HepG2 (cell line): ENCODE results near the gene AGAP1. TPM values are rescaled to one million over a fixed set of nuclear protein-coding genes. Genes with fewer than 3 reads are reported as not detected.

Source experiments
- FOXK1 ChIP-seq: sonication (generic); formaldehyde crosslinking; IDR thresholded peaks from 2 replicates; pipeline ENCODE4 v1.4.0; 2020; ENCODE audit warnings: low read depth, missing genetic modification reagents, borderline replicate concordance
- KDM5A ChIP-seq: fragments of 200-600 bp; sonication (generic); IDR thresholded peaks from 2 replicates; pipeline ENCODE4 v1.7.0; 2018; ENCODE audit warnings: antibody characterized with exemption, mild to moderate bottlenecking, low read length, borderline replicate concordance
- NCOR1 ChIP-seq: fragments of 200-600 bp; sonication (generic); IDR thresholded peaks from 2 replicates; pipeline ENCODE4 v1.7.0; 2017; ENCODE audit warnings: antibody characterized with exemption, low read length, borderline replicate concordance
- NFE2L1 ChIP-seq: sonication (generic); formaldehyde crosslinking; IDR thresholded peaks from 2 replicates; pipeline ENCODE4 v1.4.0; 2020; ENCODE audit warnings: missing genetic modification reagents, mild to moderate bottlenecking, borderline replicate concordance
- TMF1 ChIP-seq: sonication (generic); formaldehyde crosslinking; IDR thresholded peaks from 2 replicates; pipeline ENCODE4 v1.8.1; 2022; ENCODE audit warnings: low read depth, missing genetic modification reagents
- ZBTB1 ChIP-seq: sonication (generic); formaldehyde crosslinking; IDR thresholded peaks from 2 replicates; pipeline ENCODE4 v1.4.0; 2020; ENCODE audit warnings: missing genetic modification reagents, borderline replicate concordance
- ZNF232 ChIP-seq: sonication (generic); formaldehyde crosslinking; IDR thresholded peaks from 2 replicates; pipeline ENCODE4 v1.4.0; 2020; ENCODE audit warnings: missing genetic modification reagents, borderline replicate concordance
- ZNF354B ChIP-seq: sonication (generic); formaldehyde crosslinking; IDR thresholded peaks from 2 replicates; pipeline ENCODE4 v1.8.0; 2022; ENCODE audit warnings: mild to moderate bottlenecking, missing genetic modification reagents
- ZNF496 ChIP-seq: sonication (generic); formaldehyde crosslinking; IDR thresholded peaks from 2 replicates; pipeline ENCODE4 v1.8.1; 2023; ENCODE audit warnings: mild to moderate bottlenecking, moderate library complexity, missing genetic modification reagents; ENCODE audit not compliant: insufficient replicate concordance
- ZNF644 ChIP-seq: IDR thresholded peaks from 2 replicates; pipeline ENCODE4 v1.6.1; 2016; ENCODE audit warnings: low read depth
- polyA plus RNA-seq, 8 experiments: library from polyadenylated mRNA; depleted of rRNA in 3 of 8; stranded (reverse) in 7 of 8; unstranded in 1 of 8; fragments of >200 nt; fragmentation: Illumina TruSeq in 4 of 8; extraction: Trizol in 4 of 8; gene quantifications; 2 replicates each; pipeline versions ENCODE4 v1.2.1 to v1.2.3, GENCODE V29; 2011 to 2016; ENCODE audit warnings: low read depth in 4 of 8, missing spikeins in 1 of 8, mixed read lengths in 1 of 8; ENCODE audit not compliant: insufficient read depth in 1 of 8
- total RNA-seq, 5 experiments: library from RNA; depleted of rRNA; stranded (reverse); fragments of >200 nt; fragmentation: Illumina TruSeq; extraction: Trizol; gene quantifications; 2 replicates each; pipeline ENCODE4 v1.2.3, GENCODE V29; 2016; ENCODE audit warnings: low read depth in 1 of 5
- TF ChIP-seq, protein P1 (sequence below): sonication (generic); formaldehyde crosslinking; IDR thresholded peaks from 2 replicates; pipeline ENCODE4 v1.4.0; 2020; ENCODE audit warnings: mild to moderate bottlenecking, missing genetic modification reagents
- TF ChIP-seq, protein P2 (sequence below): sonication (generic); formaldehyde crosslinking; IDR thresholded peaks from 2 replicates; pipeline ENCODE4 v1.4.0; 2020; ENCODE audit warnings: missing genetic modification reagents

The AGAP1 gene
- total and polyA plus RNA-seq, 2 of the 13 experiments (the other 11 are each of a cell fraction or from before 2014, with no cell fraction given) = 21.2 to 32.7 TPM

DNA sequence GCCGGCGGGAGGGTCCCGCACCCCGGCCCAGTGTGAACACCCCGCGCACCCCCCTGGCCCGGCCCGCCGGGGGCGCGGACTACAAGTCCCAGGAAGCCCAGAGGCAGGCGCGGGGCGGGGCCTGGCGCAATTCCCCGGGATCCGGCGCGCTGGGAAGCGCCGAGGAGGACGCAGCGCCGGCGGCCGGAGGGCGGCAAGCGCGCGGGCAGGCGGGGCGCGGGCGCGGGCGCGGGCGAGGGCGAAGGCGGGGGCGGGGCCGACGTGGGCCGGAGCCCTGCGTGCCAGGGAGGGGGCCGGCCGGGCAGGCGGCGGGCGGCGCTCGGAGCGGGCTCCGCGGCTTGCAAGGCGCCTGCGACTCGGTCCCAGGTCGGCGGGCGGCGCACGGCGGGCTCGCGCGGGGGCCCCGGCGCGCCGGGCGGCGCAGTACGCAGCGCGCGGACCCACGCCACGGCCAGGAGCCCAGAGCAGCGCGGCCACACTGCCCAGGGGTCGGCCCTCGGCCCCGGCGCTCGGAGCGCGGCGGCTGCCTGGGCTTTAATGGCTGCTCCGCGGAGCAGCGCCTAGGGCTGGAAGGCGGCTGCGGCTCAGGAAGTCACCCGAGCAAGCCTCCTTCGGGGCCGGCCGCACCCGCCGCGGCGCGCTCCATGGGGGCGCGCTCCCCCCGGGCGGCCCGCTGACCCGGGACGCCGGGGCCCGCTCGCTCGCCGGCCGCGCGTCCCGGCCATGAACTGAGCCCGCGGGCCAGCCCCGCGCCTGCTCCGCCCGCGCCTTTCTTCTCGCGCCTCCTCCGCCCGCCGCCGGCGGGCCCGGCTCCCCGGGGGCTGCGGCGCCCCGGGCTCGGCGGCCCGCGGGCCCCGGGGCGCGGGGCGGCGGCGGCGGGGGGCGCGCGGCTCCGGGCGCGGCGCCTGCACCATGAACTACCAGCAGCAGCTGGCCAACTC lies at the start of gene AGAP1 (continued):
- TF ChIP-seq ZNF496 (no peak), KDM5A (no peak), TMF1 (CRISPR knock-in tag) (no peak), ZNF232 (no peak), FOXK1 (CRISPR knock-in tag) (peak; percentile 23; the same call in 1 of the 2 replicates), ZNF354B (CRISPR knock-in tag) (no peak), ZBTB1 (CRISPR knock-in tag) (no peak), NFE2L1 (CRISPR knock-in tag) (no peak), ZNF644 (no peak), NCOR1 (no peak)
- TF ChIP-seq, protein P1, sequence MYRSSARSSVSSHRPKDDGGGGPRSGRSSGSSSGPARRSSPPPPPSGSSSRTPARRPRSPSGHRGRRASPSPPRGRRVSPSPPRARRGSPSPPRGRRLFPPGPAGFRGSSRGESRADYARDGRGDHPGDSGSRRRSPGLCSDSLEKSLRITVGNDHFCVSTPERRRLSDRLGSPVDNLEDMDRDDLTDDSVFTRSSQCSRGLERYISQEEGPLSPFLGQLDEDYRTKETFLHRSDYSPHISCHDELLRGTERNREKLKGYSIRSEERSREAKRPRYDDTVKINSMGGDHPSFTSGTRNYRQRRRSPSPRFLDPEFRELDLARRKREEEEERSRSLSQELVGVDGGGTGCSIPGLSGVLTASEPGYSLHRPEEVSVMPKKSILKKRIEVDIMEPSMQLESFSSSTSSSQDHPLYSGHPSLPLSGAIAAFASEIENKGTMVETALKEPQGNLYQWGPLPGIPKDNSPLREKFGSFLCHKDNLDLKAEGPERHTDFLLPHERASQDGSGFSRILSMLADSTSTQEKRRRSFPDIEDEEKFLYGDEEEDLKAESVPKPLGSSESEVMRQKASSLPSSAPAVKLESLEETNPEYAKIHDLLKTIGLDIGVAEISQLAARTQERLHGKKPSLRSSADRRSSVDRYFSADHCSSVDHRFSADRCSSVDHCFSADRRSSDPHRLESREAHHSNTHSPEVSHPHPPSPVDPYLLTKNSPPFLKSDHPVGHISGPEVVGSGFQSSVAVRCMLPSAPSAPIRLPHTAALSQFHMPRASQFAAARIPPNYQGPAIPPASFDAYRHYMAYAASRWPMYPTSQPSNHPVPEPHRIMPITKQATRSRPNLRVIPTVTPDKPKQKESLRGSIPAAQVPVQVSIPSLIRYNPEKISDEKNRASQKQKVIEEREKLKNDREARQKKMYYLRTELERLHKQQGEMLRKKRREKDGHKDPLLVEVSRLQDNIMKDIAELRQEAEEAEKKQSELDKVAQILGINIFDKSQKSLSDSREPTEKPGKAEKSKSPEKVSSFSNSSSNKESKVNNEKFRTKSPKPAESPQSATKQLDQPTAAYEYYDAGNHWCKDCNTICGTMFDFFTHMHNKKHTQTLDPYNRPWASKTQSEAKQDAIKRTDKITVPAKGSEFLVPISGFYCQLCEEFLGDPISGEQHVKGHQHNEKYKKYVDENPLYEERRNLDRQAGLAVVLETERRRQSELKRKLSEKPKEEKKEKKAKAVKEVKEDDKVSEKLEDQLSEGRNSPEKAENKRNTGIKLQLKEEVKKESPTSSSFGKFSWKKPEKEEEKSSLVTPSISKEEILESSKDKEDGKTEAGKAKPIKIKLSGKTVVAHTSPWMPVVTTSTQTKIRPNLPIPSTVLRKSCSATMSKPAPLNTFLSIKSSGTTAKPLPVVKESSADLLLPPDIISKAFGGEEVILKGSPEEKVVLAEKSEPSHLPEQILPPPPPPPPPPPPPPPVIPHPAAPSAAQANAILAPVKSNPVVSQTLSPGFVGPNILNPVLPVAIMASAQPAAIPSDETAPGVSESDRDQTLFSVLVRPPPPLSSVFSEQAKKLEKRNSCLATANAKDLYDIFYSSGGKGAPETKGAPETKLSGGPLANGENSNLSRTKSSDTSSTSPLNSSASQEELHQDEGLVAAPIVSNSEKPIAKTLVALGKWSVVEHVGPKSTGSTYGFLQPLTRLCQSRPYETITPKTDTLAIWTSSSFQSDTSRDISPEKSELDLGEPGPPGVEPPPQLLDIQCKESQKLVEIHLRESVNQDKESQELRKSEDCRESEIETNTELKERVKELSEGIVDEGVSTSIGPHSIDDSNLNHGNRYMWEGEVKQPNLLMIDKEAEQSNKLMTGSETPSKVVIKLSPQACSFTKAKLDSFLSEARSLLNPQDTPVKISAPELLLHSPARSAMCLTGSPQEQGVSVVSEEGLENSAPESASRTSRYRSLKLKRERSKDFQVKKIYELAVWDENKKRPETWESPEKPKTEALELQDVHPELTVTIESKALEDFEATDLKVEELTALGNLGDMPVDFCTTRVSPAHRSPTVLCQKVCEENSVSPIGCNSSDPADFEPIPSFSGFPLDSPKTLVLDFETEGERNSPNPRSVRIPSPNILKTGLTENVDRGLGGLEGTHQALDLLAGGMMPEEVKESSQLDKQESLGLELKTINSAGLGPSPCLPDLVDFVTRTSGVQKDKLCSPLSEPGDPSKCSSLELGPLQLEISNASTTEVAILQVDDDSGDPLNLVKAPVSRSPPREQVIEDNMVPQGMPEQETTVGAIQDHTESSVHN = no peak
- TF ChIP-seq, protein P2, sequence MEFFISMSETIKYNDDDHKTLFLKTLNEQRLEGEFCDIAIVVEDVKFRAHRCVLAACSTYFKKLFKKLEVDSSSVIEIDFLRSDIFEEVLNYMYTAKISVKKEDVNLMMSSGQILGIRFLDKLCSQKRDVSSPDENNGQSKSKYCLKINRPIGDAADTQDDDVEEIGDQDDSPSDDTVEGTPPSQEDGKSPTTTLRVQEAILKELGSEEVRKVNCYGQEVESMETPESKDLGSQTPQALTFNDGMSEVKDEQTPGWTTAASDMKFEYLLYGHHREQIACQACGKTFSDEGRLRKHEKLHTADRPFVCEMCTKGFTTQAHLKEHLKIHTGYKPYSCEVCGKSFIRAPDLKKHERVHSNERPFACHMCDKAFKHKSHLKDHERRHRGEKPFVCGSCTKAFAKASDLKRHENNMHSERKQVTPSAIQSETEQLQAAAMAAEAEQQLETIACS = peak; percentile 69
